CD8-positive, alpha-beta T cell (primary cell): ENCODE results near the gene BLOC1S3. TPM values are rescaled to one million over a fixed set of nuclear protein-coding genes. Genes with fewer than 3 reads are reported as not detected.

Experiments
- total RNA-seq, 46 experiments: library from RNA in 2 of 46; stranded (reverse) in 2 of 46; gene quantifications; one replicate each; pipeline ENCODE4 v1.2.3 and lab custom pipeline; 2021 to 2026

Gene BLOC1S3
- total RNA-seq, 2 experiments from 2014 or later, result 17.7 to 21.6 TPM

Other genes starting within 250 kb of the BLOC1S3 start
- gene APOC4, start 236.5 kb upstream of the BLOC1S3 start, total RNA-seq, result not detected
- gene APOC2, start 232.7 kb upstream of the BLOC1S3 start, total RNA-seq, result not detected
- 100 to 1,000 TPM; 108 to 113 TPM for gene CLPTM1, start 223.4 kb upstream of the BLOC1S3 start, total RNA-seq
- gene RELB, start 177.3 kb upstream of the BLOC1S3 start, total RNA-seq, result 100 to 1,000 TPM; 168 to 179 TPM
- 100 to 1,000 TPM; 144 to 153 TPM for gene CLASRP, start 139.7 kb upstream of the BLOC1S3 start, total RNA-seq
- gene ZNF296, start 102.3 kb upstream of the BLOC1S3 start, total RNA-seq, result 1 to 10 TPM; 2.6 to 3.4 TPM
- gene GEMIN7, start 99.5 kb upstream of the BLOC1S3 start, total RNA-seq, result 1 to 10 TPM; 7.2 to 7.7 TPM
- 10 to 100 TPM; 19.3 to 19.9 TPM for gene PPP1R37, start 85.6 kb upstream of the BLOC1S3 start, total RNA-seq
- gene NKPD1, start 17.8 kb upstream of the BLOC1S3 start, total RNA-seq, result under 1 TPM; 0.81 to 0.87 TPM
- gene TRAPPC6A, start 547 bp upstream of the BLOC1S3 start, total RNA-seq, result 10 to 100 TPM; 31.9 to 35.9 TPM
- not detected for gene EXOC3L2, start 66.6 kb downstream of the BLOC1S3 start, total RNA-seq
- gene MARK4, start 72.5 kb downstream of the BLOC1S3 start, total RNA-seq, result 10 to 100 TPM; 17.2 to 19.9 TPM
- not detected for gene CKM, start 144.1 kb downstream of the BLOC1S3 start, total RNA-seq
- gene KLC3, start 162.0 kb downstream of the BLOC1S3 start, total RNA-seq, result not detected
- 10 to 100 TPM in 1 of 2 experiments, 1 to 10 TPM in 1; 9.1 to 11.8 TPM for gene ERCC2, start 191.8 kb downstream of the BLOC1S3 start, total RNA-seq
- gene PPP1R13L, start 226.3 kb downstream of the BLOC1S3 start, total RNA-seq, result 1 to 10 TPM; 2.5 to 3.6 TPM
- under 1 TPM; 0.27 to 0.44 TPM for gene POLR1G, start 227.9 kb downstream of the BLOC1S3 start, total RNA-seq
- gene ERCC1, start 245.1 kb downstream of the BLOC1S3 start, total RNA-seq, result 10 to 100 TPM; 28.7 to 31.5 TPM